Fibroblast of skin of back (primary cell): Measurements from ENCODE around the gene FARS2.
"Not testable (repeated sequence)": the region's sequence is repeated elsewhere in the genome, so short reads cannot be mapped to it uniquely, and the experiment has no call there.

Source experiments
- DNase-seq: peaks from one replicate; pipeline ENCODE4 v3.0.0-alpha.2; 2013

The FARS2 gene

DNA sequence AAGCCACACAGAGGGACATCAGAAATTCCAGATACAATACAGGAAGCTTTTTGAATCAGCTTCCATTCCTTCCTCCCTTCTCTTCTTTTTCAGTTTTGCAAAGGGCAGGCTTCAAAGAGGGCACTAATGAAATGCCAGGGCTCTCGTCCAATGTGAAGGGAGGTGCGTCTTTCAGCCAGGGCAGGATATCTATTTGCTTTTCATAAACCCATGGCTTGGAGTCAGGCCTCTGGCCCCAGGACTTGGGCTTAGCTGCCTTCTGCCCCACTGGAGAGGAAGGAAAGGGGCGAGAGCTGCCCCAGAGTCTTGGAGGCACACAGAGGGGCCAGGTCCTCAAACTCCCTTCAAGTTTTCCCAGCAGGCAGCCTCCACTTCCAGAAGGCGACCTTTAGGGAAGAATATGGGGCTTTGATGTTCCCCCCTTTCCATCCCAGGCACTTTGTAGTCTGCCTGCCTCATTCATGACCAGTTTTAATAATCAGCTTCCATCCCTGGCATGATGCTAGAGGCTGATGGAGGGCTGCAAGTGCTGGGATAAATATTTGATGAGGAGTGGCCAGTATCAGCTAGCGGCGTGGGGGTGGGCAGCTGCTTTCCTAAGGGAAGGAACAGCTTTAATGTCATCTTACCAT is 510.6 kb downstream of the FARS2 start:
- no peak for DNase-seq

DNA sequence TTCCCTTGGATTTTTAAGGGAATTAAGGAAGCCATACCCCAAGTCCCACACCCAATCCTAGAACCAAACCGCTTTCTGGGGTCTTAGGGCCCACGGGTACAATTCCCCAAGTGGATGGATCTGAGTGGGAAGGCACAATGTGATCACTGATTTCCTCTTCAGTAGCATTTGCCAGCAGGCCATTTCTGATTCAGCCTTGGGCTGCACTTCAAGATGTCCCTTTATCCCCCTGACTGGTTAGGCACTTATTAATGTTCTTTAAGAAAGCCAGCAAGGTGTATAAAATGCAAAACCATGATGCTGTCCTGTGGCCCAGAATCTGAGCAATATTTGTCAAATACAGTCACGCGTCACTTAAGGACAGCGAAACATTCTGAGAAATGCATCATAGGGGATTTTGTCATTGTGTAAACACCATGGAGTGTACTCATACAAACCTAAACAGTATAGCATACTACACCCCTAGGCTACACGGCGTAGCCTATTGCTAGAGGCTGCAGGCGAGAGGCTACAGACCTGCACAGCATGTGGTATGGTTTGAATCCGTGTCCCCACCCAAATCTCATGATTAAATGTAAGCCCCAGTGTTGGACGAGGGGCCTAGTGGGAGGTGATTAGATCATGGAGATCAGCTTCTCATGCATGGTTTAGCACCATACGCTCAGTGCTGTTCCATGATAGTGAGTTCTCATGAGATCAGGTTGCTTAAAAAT is 511.3 kb downstream of the FARS2 start:
- no peak for DNase-seq

DNA sequence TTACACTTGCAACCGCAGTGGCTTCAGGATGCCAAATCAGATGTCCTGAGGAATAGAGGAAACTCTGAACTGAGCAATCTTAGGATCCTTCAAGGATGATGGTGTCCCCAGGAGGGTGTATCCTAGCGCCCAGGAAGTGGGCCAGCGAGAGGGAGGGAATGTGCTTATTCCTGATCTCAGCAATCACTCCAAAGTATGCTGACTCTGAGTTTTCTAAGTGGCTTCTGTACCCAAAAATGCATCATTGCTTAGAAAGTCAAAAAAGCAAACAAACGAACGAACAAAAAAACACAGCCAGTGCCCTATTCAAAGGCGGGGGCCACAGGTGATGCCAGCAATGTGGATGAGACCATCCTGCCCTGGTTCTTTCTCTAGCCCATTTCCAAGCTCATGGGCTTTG is 514.8 kb downstream of the FARS2 start:
- no peak for DNase-seq

DNA sequence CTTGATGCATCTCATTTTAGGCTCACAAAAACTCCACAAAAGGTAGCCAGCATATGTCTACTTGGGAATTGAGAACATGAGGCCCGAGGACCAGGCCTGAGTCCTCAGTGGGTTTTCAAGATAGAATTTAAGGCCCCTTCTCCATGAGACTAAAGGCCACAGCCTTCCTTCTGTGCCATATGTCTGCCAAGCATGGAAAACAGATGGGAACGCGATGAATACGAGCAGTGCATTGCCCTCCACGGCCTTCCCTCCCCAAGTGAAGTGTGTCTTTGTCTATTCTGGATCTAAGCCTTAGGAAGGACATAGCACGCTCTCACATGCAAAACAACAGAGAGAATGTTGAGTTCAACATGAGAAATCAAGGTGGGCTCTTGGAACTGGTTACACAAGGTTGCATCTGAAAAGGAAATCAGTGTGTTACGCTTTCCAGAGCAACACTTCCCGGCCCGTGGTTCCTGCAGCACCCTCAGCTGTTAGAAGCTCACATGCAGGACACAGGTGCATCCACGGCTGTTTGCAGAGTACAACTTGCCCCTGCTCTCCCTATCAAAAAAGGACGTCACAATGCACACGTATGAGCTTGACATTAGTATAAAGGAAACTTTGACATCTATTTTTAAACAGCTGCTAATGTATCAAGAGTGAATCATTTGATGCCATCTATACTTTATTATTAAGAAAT is 515.5 kb downstream of the FARS2 start:
- no peak for DNase-seq

DNA sequence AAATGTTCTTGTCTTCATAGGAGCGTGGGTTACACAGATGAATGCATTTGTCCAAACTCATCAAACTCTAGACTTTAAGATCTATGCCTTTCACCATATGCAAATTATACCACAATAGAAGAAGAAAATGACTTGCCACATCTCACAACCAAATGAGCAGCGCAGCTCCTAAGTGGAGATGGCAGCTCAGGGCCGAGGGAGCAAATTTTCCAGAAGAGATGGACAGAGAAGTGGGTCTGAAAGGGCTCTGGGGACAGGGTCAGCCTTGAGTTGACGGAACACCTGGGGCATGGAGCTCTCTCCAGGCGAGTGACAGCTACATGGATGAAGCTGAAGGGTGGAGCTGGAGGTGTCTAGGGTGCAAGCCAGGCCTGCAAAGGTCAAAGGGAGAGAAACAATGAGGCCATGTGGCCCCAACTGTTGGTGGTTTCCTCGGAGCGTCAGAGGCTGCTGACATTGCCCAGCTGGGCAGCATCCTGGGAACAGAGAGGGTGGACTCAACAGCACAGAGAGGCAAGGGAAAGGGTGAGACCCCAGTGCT is 517.1 kb downstream of the FARS2 start:
- DNase-seq, result no peak

DNA sequence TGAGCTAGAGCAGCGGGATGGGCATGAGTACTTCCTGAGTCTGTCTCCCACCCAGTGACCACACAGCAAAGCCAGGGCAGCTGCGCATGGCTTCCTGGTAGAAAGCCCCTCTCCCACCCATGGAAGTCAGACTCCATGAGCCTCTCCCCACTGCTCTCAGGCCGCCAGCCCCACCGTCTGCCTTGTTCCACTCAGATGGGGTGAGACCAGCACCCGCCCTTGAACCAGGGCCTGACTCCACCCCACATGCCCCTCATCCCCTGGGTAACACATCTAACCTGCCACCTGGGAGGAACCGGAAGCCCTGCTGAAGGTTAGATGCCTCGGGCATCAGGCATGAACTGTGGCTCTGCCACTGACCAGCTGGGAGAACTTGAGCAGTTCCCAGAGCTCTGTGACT is 517.6 kb downstream of the FARS2 start:
- DNase-seq, result no peak

DNA sequence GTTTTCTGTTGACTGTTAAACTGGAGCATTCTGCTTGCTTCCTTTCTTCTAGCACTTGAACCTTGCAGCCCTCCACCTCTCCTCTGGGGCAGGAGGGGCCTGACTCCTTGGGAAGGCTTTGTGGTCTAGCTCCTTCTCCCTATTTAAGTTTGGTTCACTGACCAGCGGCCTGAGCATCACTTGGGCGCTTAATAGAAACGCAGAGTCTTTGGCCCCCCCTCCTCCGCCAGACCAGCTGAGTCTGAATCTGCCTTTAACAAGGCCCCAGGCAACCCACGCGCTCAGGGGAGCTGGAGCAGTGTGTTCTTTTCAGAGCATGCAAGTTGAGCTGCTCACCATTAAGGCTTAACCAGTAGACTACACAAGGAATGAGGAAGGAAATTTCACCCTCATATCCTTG is 519.7 kb downstream of the FARS2 start:
- no peak for DNase-seq

DNA sequence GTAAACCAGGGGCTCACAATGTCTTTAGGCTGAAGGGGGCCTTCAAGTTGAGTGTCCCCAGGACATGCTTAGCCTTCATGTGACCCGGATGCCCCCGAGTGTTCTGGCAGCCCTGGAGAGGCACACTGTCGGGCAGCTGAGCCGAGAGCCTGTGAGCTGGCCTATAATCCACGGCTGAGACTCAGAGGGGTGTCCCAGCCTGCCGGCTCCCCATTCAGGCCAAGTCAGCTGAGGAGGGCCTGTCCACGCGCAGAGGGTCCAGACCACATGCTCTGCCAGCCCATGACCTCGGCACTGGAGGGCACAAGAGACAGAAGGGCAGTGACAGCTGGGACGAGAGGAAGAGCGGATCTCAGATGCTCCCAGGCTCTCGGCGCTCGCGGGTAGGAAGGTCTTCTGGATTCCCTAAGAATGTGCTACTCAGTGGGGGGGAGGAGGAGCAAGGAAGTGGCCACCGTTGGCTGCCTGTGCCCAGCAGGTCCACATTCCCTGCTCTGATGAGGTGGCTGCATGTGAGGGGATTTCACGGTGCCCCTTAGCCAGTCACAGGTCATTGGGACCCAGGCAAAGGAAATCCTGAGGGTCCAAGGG is 520.7 kb downstream of the FARS2 start:
- no peak for DNase-seq

DNA sequence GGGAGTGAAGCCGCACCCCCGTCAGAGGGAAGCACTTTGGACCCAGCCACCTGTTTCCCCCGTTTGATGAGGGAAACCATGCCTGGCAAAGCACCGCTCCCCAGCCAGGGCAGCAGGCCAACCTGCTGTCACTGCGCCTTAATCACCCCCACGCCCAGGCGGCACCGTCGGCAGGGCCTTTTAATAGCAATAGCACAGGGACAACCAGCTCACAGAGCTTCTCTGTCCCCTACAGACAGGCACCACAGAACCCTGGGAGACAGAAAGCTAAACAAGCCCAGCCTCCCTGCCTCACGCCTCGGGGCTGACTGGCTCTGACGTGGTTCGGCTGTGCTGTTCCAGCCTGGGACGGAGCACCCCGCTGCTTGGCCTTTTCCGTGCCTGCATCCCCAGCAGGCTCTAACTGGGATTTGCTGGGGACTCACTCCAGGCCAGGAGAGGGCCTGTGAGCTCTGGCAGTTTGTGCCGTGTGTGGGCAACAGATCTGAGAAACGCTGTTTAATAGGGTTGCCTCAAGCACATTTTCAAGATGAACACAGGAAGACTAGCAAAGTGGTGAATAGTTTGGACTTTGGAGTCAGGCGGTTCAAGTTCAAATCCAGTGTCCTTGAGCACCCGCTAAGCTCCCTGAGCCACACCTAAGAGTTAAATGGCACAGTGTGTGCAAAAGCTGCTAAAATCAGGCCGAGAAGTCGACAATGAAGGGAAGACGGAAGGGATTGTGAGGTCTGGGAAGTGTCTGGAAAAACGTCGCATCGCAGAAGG is 521.7 kb downstream of the FARS2 start:
- no peak for DNase-seq

DNA sequence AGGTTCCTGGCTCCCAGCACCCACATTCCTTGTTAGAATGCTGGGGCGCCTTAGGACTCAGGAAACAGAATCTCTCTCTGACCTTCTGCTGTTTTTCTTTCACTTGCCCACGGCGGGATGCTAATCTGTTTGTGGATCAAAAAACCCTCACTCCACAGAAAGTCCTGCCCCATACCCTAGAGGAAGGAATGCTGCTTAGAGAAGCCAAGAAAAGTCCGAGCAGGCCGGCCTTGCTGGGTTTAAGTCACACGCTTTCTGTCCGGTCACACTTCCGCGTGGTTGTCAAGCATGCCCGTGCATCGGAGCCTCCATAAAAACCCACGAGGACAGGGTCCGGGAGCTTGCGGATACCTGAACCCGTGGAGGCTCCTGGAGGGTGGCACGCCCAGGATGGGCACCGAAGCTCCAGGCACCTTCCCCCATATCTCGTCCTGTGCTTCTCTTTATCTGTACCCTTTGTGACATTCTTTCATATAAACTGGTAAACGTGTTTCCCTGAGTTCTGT is 522.3 kb downstream of the FARS2 start:
- no peak for DNase-seq

DNA sequence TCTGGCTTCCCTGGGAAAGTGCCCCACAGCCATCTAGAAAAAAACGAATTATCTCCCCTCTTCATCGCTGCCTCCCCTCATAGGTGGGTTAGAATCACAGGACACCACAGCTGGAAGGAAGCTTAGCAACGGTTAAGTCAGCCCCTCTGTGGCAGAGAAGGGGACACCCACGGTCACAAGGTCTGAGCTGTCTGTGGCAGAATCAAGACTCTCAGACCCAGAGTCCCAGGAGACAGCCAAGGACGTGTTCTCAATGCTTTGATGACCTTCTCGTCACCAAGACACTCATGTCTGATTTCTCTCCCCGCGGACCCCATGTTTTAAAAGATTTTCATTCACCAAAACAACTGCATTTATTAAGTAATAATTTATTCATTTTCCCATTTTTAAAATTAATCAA is 523.9 kb downstream of the FARS2 start:
- DNase-seq, result no peak

DNA sequence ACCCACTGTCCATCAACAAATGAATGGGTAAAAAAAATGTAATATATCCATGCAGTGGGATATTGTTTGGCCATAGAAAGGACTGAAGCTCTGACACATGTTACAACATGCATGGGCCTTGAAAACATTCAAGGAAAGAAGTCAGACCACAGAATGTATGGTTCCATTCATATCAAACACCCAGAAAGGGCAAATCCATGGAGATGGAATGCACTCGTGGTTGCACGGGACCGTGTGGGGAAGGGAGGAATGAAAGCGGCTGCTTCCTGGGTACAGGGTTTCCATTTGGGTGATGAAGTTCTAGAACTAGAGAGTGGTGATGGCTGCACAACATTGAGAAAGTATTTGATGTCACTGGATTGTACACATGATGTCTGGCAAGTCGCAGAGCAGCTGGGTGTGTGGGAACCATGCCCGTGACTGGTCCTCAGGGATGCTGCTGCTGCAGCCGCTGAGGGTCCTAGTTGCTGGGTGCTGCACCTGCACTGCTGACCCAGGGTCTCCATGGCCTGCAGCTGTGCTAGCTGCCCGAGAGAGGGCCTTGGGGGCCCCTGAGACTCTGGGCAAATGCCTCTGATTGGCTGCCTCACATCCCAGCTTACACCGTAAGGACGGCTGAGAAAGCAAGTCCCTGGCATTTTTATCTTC is 525.1 kb downstream of the FARS2 start:
- DNase-seq, result peak; percentile 42

DNA sequence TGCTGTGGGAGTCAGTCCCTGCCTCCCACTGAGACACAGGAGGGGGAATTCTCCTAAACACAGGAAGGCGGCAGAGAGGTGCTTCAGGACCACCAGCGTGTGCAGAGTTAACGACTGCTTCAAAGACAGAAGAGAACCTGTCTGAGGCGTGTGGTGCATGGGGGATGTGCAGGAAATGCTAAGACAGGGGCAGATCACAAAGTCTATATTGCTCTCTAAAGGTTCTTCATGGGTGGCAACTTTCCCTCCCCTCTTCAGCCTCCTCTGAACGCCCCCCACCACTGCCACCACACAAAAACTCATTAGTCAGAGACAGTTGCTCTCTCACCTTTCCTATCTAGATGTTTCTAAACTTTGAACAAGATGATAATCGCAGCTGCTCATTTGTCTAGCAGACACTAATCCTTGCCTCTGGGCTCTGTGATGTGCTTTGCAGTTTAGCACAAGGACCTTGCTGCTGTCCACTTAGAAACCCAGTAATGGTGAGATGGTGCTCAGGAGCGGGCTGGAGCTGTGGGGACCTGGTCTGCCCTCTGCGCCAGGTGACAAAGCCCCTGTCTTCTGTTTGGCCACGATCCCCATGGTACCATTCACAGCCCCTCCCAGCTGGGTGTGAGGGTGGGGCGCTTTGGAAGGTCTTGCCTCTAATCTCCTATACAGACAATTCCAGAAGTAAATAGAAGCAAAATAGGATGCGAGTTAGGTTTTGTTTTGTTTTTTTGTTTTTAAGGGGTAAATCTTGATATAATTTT is 525.8 kb downstream of the FARS2 start:
- no peak for DNase-seq

DNA sequence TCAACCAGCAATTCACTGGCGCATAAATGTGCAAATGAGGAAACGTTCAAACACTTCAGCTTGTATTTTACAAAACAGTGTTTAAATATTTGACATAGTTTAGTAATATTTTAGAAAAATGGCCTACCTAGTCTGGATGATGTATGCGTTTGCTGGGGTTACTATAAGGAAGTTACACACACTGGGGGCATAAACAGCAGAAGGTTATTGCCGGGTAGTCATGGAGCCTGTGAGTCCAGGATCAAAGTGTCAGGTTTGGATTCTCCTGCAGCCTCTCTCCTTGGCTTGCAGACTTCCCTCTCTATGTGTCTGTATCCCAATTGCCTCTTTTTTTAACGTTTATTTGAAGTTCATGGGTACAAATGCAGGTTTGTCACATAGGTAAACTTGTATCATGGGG is 528.1 kb downstream of the FARS2 start:
- not testable (repeated sequence) for DNase-seq

DNA sequence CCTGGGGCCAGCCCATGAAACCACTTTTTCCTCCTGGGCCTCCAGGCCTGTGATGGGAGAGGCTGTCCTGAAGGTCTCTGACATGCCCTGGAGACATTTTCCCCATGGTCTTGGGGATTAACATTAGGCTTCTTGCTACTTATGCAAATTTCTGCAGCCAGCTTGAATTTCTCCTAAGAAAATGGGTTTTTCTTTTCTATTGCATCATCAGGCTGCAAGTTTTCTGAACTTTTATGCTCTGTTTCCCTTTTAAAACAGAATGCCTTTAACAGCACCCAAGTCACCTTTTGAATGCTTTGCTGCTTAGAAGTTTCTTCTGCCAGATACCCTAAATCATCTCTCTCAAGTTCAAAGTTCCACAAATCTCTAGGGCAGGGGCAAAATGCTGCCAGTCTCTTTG is 535.2 kb downstream of the FARS2 start:
- DNase-seq, result not testable (repeated sequence)

DNA sequence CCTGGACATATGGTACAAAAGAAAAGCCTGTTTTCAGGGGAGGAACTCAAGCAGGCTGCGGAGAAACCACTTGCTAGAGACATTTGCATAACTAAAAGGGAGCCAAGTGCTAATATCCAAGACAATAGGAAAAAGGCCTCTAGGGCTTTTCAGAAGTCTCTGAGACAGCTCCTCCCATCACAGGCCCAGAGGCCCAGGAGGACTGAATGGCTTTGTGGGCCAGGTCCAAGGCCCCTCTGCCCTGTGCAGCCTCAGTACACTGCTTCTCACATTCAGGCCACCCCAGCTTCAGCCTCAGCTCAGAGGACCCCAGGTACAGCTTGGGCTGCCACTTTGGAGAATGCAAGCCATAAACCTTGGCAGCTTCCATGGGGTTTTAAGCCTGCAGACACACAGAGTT is 545.1 kb downstream of the FARS2 start:
- DNase-seq, result not testable (repeated sequence)

DNA sequence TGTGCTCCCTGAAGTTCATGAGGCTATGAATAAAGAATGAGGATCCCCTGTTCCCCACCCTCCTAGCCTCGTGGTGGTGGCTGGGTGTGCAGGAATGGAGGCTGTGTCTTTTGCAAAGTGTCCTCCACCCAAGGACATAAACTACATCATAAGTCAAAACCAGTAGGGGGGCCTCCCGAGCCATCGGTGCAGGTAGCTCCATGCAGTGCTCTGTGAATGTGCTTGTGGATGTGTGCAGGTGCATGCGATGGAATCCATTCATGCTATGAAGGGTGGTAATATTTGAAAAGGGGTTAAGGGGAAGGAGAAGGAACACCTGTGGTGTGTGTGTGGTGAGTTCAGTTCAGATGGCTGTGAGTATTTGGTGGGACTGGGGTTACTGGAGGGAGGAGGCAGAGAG is 548.1 kb downstream of the FARS2 start:
- no peak for DNase-seq

DNA sequence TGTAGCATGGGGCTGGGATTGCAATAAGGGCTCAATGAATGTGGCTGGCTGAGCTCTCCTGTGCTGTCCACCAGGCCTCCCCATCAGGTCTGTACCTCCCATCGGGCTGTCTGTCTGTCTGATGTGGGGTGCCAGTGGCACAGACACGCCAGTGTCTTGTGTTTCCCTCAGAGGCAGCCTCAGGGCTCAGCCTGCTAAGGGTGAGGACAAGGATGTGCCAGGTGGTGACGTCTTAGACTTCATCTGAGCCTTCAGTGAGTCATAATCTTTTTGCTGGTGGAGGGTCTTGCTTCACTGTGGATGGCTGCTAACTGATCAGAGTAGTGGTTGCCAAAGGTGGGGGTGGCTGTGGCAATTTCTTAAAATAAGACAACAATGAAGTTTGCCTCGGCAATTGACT is 550.7 kb downstream of the FARS2 start:
- DNase-seq, result no peak

DNA sequence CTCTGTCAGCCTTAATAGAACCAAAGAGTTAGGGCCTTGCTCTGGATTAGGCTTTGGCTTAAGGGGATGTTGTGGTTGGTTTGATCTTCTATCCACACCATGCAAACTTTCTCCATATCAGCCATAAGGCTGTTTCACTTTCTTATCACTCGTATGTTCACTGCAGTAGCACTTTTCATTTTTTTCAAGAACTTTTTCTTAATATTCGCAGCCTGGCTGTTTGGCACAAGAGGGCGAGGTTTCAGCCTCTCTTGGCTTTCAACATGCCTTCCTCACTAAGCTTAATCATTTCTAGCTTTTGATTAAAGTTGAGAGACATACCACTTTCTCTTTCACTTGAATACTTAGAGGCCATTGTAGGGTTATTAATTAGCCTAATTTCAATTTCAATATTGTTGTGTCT is 552.3 kb downstream of the FARS2 start:
- no peak for DNase-seq

DNA sequence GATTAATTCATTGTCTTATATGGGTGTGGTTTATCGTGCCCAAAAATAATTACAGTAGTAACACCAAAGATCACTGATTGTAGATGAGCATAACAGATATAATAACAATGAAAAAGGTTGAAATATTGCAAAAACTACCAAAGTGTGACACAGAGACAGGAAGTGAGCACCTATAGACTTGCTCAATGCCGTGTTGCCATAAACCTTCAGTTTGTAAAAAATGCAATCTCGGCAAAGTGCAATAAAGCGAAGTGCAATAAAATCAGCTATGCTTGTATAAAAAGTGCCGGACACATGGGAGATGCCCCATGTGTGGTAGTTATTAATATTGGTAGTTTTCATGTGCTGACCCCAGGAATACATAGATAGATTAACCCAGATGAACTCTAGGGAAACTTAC is 552.8 kb downstream of the FARS2 start:
- no peak for DNase-seq

DNA sequence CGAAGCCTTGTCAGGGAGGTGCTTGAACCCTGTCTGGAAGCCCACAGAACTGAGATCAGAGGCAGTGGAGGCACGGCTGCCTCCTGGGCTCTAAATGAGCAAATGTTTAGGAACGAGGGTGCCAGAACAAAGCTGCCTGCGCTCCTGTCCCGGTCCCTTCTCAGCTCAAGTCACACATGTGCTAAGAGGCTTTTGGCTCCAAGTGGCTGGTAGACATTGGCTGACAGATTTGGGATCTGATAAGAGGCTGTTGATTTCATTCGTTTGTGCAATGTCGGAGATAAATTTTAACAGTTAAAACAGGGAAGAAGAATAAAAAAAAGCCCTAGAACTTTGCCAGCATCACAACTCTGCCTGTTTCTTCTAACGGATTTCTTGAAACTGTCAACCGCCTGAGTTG is 553.6 kb downstream of the FARS2 start:
- no peak for DNase-seq
